ENCODE measurements around the gene CCDC7. TPM values are rescaled to one million over a fixed set of nuclear protein-coding genes. Genes with fewer than 3 reads are reported as not detected.

Gene CCDC7
- total RNA-seq, 1 donor from 2014 or later: 9.0 TPM

DNA sequence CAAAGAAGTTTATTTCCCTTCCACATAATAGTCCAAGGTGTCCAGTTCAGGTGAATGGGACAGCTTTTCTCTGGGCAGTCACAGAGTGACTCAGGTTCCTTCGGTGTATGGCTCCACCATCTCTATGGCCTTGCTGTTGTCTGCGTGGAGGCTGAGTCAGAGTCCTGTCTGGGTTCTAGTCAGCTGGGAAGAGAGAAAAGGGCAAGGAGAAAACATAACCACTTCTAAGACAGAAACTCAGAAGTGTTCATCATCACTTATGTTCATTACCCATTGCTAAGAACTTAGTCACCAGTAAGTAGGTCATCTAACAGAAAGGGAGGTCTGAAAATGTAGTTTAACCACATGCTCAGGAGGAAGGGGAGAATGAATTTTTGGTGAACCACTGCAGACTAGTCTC lies 32.4 kb upstream of the CCDC7 start:
- Mint-ChIP-seq H3K27me3 (no peaks in the 10 kb centered on the region), H3K4me3 (no peak overlapping the region), H3K36me3 (no peaks in the 10 kb centered on the region), H3K27ac (no peak overlapping the region), H3K4me1 (ENCODE audit: unreplicated experiment) (peaks cover 5% of the 10 kb centered on the region), H3K9me3 (peaks cover 5% of the 10 kb centered on the region)
- TF ChIP-seq, protein P1, sequence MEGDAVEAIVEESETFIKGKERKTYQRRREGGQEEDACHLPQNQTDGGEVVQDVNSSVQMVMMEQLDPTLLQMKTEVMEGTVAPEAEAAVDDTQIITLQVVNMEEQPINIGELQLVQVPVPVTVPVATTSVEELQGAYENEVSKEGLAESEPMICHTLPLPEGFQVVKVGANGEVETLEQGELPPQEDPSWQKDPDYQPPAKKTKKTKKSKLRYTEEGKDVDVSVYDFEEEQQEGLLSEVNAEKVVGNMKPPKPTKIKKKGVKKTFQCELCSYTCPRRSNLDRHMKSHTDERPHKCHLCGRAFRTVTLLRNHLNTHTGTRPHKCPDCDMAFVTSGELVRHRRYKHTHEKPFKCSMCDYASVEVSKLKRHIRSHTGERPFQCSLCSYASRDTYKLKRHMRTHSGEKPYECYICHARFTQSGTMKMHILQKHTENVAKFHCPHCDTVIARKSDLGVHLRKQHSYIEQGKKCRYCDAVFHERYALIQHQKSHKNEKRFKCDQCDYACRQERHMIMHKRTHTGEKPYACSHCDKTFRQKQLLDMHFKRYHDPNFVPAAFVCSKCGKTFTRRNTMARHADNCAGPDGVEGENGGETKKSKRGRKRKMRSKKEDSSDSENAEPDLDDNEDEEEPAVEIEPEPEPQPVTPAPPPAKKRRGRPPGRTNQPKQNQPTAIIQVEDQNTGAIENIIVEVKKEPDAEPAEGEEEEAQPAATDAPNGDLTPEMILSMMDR (conservative IDR thresholded peaks at IDR 0.05): no peak
- DNase-seq (ENCODE audit: extremely low spot score, unreplicated experiment): no peak

DNA sequence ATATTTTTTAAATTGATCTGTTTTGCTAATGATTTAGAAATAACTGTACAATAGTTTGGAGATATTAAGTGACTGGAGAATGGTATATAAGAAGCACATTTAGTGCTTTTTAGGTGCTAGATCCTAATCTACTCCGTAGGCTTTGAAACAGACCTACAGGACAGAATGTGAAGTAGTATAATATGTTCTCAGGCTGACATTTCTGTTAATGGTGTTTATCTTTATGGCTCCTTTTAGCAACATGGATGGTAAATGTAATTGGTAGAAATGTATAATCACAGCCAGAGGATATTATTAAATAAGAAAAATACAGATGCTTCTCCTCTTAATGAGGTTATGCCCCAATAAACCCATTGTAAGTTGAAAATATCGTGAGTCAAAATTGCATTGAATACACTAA lies 30.6 kb upstream of the CCDC7 start:
- TF ChIP-seq, protein P1 (conservative IDR thresholded peaks at IDR 0.05): no peak
- peak overlapping the region; percentile 36 for H3K4me3 Mint-ChIP-seq
- H3K27me3 Mint-ChIP-seq: no peaks in the 10 kb centered on the region
- peaks cover 5% of the 10 kb centered on the region for H3K4me1 Mint-ChIP-seq (ENCODE audit: unreplicated experiment)
- no peak overlapping the region for H3K27ac Mint-ChIP-seq
- no peak for DNase-seq (ENCODE audit: extremely low spot score, unreplicated experiment)
- H3K36me3 Mint-ChIP-seq: no peaks in the 10 kb centered on the region
- peaks cover 5% of the 10 kb centered on the region for H3K9me3 Mint-ChIP-seq

DNA sequence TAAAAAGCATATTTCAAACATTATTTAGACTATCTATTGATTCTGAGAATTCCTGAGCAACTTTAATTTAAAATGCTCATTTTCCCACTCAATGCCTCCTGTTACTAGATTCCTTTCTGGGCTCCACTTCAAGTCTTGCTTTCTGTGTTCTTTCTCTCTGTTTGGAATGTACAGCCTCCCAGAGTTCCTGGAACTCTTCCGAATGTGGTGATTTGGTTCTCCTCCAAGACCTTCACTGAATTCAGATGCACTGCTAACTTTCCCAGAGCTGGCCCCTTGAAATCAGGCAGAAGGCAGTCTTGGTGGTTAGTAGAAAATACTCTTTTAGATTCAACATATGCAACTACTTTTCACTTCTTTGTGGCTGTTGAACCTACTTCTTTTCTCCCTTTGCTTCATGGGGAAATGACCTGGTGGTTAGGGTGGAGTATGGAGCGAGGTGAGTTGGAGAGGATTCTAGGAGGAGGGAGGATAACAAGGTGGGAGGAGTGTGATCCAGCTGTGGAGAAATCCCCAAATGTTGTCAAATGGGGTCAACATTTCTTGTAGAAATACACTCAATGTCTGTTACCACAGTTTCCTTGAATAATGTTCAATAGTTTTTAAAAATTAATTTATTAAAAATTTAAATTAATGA lies 27.9 kb upstream of the CCDC7 start:
- TF ChIP-seq, protein P1 (conservative IDR thresholded peaks at IDR 0.05): no peak
- Mint-ChIP-seq H3K4me3 (no peak overlapping the region), H3K36me3 (no peaks in the 10 kb centered on the region), H3K27me3 (no peaks in the 10 kb centered on the region), H3K27ac (no peak overlapping the region), H3K9me3 (peaks cover 5% of the 10 kb centered on the region), H3K4me1 (ENCODE audit: unreplicated experiment) (no peaks in the 10 kb centered on the region)
- no peak for DNase-seq (ENCODE audit: extremely low spot score, unreplicated experiment)

DNA sequence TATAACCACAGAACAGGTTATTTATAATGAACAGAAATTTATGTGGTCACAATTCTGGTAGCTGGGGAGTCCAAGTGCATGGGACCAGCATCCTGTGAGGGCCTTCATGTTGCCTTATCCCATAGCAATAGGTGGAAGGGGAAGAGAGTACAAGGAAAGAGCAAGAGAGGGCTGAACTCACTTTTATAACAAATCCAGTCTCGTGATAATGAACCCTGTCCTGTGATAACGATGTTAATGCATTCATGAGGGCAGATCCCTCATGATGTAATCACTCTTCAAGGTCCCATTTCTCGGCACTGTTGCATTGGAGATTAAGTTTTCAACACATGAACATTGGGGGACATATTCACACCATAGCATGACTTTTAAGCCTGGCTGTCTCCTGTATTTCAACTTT lies 27.4 kb upstream of the CCDC7 start:
- Mint-ChIP-seq H3K27me3 (no peaks in the 10 kb centered on the region), H3K27ac (no peak overlapping the region), H3K36me3 (no peaks in the 10 kb centered on the region), H3K4me1 (ENCODE audit: unreplicated experiment) (no peaks in the 10 kb centered on the region), H3K4me3 (no peak overlapping the region), H3K9me3 (peaks cover 5% of the 10 kb centered on the region)
- no peak for DNase-seq (ENCODE audit: extremely low spot score, unreplicated experiment)
- TF ChIP-seq, protein P1 (conservative IDR thresholded peaks at IDR 0.05): no peak

DNA sequence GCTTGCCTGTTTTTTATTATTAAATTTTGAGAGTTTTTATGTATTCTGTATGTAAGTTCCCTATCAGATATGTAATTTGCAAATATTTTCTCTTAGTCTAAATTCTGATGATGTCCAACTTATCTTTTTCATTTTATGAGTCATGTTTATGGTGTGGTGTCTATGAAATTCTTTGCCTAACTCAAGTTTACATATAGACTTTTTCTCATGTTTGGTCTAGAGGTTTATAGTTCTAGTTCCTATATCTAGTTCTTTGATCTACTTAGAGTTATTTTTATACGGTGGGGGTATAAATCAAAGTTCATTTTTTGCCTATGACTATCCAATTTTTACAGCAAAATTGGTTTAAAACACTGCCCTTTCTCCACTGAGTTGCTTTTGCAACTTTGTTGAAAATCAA lies 26.3 kb upstream of the CCDC7 start:
- Mint-ChIP-seq H3K9me3 (peaks cover under 1% of the 10 kb centered on the region), H3K27me3 (no peaks in the 10 kb centered on the region), H3K27ac (no peak overlapping the region), H3K4me1 (ENCODE audit: unreplicated experiment) (no peaks in the 10 kb centered on the region), H3K4me3 (no peak overlapping the region), H3K36me3 (no peaks in the 10 kb centered on the region)
- DNase-seq (ENCODE audit: extremely low spot score, unreplicated experiment): no peak
- TF ChIP-seq, protein P1 (conservative IDR thresholded peaks at IDR 0.05): no peak

DNA sequence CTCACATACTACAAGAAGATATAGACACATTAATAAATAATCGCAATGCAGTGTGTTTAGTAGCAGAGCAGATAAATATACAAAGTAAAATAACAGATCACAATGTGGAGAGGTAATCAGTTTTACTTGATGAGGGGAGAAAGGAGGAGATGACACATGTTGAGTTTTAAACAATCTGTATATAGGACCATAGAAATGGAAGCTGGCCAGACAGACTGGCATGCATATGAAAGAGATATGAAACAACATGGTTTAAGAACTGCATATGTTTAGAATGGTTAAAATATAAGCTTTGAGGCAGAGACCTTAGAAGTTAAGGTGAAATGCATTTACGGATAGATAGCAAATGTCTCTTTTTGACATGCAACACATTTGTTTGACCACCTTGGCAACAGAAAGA lies 19.8 kb upstream of the CCDC7 start:
- Mint-ChIP-seq H3K4me3 (no peak overlapping the region), H3K27ac (no peak overlapping the region), H3K4me1 (ENCODE audit: unreplicated experiment) (no peaks in the 10 kb centered on the region), H3K36me3 (no peaks in the 10 kb centered on the region), H3K27me3 (peaks cover 1% of the 10 kb centered on the region), H3K9me3 (no peaks in the 10 kb centered on the region)
- TF ChIP-seq, protein P1 (conservative IDR thresholded peaks at IDR 0.05): no peak
- DNase-seq (ENCODE audit: extremely low spot score, unreplicated experiment): no peak
